GM12892 (cell line): ENCODE results near the gene NECTIN1.

Experiments
- POLR2A ChIP-seq: IDR thresholded peaks from 2 replicates; pipeline ENCODE4 v1.6.1; 2011; ENCODE audit warnings: low read depth, low read length, control low read depth
- POLR2AphosphoS5 ChIP-seq: IDR thresholded peaks from 2 replicates; pipeline ENCODE4 v1.6.1; 2011; ENCODE audit warnings: low read depth, low read length, control low read depth
- TAF1 ChIP-seq: IDR thresholded peaks from 2 replicates; pipeline ENCODE4 v1.6.1; 2011; ENCODE audit warnings: low read depth, mild to moderate bottlenecking, control low read depth, low read length, borderline replicate concordance

- TF ChIP-seq POLR2A (no peak), POLR2AphosphoS5 (no peak), TAF1 (no peak)
Observed at GRCh38 chr11:119717839-119718534, 11.0 kb downstream of the NECTIN1 start.
